GM13976 (cell line): Measurements from ENCODE around the gene AIFM3.

Experiments
- DNase-seq: peaks from one replicate; pipeline ENCODE4 v3.0.0; 2012; ENCODE audit warnings: low spot score
- in situ Hi-C: fragments of 300-500 bp; cut with MboI; formaldehyde crosslinking; loops from one replicate; pipeline ENCODE4 v1.12.0; 2022; ENCODE audit warnings: low sequenced_read_pairs, mixed read lengths, inconsistent platforms; ENCODE audit not compliant: unreplicated experiment
- TF ChIP-seq, protein P1 (sequence below): IDR thresholded peaks from 2 replicates; pipeline ENCODE4 v1.5.1; 2012; ENCODE audit warnings: borderline replicate concordance, mild to moderate bottlenecking; ENCODE audit not compliant: insufficient read depth; ENCODE audit errors: extremely low read depth, missing control alignments, control extremely low read depth

Gene AIFM3

DNA sequence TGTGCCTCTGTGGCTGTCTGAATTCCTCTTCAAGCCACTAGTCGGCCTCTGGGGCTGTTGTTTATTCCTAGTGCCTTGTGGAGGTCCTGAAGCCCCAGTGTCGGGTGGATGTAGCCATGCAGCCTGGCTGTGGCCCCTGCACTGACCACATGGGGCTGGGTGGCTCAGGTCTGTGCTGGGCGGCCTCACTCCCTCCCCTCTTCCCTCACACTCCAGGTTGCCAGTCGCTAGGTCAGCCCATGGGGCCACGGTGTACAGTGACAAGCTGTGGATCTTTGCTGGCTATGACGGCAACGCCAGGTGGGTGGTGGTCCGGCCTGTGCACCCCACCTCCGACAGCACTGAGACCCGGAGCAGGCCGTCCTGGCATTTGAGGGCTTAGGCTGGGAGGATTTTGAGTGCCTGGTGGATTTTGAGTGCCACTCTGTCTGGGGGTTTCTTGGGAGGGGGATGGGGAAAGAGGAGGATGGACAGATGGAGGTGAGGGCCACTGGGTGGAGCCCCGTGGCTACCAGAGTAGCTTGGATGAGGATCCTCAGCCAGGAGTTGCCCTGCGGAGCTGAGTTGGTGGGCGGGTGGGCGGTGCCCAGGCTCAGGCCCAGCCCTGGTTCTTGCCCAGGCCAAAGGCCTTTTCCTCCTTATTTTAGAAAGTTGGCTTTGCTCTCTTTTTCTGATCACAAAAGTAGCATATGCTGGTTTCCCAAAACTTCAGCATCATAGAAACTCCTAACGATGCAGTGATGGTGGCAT lies 21.7 kb downstream of the AIFM3 start:
- no peak for DNase-seq
- in situ Hi-C loops, result no loop called here
- TF ChIP-seq, protein P1, sequence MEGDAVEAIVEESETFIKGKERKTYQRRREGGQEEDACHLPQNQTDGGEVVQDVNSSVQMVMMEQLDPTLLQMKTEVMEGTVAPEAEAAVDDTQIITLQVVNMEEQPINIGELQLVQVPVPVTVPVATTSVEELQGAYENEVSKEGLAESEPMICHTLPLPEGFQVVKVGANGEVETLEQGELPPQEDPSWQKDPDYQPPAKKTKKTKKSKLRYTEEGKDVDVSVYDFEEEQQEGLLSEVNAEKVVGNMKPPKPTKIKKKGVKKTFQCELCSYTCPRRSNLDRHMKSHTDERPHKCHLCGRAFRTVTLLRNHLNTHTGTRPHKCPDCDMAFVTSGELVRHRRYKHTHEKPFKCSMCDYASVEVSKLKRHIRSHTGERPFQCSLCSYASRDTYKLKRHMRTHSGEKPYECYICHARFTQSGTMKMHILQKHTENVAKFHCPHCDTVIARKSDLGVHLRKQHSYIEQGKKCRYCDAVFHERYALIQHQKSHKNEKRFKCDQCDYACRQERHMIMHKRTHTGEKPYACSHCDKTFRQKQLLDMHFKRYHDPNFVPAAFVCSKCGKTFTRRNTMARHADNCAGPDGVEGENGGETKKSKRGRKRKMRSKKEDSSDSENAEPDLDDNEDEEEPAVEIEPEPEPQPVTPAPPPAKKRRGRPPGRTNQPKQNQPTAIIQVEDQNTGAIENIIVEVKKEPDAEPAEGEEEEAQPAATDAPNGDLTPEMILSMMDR, result no peak

DNA sequence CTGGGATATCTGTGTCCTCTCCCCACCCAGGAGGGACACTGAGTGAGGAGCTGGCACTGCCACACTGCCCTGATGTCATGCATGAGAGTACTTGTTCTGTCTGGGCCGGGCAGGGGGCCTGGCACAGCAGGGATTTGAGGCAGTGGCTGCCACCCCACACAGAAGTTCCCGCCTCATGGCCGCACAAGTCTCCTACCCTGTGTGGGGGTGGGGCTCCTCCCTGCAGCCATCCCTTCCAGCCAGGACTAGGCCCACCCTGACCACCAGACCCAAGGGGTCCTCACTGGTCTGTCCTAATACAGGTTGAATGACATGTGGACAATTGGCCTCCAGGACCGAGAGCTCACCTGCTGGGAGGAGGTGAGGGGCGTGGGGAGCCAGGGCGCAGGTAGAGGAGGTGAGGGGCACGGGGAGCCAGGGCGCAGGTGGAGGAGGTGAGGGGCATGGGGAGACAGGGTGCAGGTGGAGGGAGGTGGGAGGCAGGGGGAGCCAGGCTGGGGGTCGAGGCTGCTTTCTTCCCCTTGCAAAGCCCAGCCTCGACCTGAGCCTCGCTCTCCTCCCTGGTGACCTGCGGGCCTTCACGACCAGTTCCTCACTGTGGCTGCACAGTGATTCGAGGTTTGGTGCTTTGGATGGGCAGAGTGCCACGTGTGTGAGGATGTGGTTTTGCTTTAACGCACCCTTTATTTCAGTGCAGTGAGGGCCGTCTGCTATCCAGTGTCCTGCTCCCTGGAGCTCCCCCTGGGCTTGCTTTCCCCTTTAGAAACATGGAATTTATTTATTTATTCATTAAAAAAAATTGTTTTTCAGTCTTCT lies 22.5 kb downstream of the AIFM3 start:
- TF ChIP-seq, protein P1, result no peak
- in situ Hi-C loops, result no loop called here
- no peak for DNase-seq

DNA sequence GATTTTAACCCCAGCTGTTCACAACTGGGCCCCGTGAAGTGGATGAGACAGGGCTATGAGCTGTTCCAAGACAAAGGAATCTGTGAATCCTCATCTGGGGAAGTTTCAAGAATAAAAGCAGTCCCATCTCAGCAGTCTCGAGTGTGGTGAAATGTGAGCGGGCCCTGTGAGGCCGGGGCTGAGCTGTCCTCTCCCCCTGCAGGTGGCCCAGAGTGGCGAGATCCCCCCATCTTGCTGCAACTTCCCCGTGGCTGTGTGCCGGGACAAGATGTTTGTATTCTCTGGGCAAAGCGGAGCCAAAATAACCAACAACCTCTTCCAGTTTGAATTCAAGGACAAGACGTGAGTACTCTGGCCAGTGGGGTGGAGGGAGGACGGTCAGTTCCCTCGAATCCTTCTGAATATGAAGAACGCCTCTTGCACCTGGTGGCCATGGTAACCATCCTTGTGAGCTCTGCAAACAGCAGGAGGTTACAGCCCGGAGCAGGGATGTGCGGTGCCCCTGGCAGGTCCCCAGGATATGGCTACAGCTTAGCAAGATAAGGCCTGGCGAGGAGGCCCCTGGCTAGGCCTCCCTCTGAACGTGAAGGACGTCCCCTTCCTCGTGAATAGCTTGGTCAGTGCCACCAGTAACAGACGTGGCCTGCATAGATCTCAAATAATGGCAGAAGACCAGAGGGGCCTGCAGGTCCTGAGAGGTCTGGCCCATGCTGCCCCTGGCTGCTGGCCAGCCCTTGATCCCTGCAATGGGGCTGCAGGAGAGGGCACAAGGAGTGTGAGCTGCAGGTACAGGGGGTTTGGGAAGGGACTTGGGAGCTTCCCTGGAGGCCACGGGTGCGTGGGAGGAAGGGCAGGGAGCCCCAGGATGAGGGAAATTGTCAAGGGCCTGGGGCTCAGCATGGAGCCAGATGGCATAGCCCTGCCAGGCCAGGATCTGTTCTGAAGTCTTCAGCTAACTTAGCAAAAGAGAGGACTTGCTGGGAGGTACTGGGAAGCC lies 23.4 kb downstream of the AIFM3 start:
- DNase-seq, result no peak
- in situ Hi-C loops, result no loop called here
- TF ChIP-seq, protein P1, result no peak

DNA sequence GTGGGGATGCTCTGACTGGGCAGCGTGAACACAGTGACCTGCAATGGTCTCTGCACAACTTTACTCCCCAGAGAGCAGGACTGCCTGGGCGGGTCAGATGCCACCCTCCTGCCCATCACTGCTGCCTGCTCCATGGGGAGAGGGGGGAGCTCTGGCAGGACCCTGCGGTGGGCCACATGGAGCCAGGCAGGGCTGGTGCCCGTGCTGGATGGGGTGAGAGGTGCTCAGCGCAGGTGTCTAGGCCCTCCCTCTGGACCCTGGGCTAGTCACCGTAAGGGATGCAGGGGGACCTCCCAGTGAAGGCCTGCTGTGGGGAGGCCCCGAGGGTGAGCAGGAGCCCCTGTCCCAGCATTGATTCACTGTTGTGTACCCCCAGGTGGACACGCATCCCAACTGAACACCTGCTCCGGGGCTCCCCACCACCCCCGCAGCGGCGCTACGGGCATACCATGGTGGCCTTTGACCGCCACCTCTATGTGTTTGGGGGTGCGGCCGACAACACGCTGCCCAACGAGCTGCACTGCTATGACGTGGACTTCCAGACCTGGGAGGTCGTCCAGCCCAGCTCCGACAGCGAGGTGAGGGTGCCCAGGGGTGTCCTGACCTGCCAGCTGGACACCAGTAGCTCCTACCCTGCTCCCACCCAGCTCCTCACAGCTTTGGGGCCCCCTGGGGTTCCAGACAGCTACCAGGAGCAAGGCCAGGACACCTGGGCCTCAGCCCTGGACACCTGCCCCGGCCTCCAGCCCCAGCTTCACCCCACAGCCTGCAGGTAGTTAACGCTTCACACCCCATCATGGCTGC lies 24.4 kb downstream of the AIFM3 start:
- DNase-seq, result no peak
- in situ Hi-C loops, result no loop called here
- TF ChIP-seq, protein P1, result no peak

DNA sequence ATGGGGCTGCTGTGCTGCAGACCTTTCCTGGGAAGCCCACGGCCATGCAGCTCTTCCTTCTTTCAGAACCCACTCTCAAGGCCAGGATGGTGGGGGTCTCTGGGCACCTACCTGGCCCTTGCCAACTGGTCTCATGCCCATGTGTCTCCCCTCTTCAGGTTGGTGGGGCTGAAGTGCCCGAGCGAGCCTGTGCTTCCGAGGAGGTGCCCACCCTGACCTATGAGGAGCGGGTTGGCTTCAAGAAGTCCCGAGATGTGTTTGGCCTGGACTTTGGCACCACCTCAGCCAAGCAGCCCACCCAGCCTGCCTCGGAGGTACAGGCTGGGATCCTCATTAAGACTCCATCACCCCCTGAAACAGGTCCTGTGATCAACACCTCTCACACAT lies 25.0 kb downstream of the AIFM3 start:
- in situ Hi-C loops, result no loop called here
- TF ChIP-seq, protein P1, result no peak
- no peak for DNase-seq
